Ovary (tissue), 3 donors: ENCODE results near the gene DNM1.

ENCODE experiments used
- EP300 ChIP-seq: sonication (generic); formaldehyde crosslinking; IDR thresholded peaks from one replicate; pipeline ENCODE4 v1.6.1; 2017; ENCODE audit warnings: antibody characterized with exemption
- POLR2A ChIP-seq: fragments of 450-650 bp; IDR thresholded peaks from one replicate; pipeline ENCODE4 v1.6.1; 2017; ENCODE audit warnings: antibody characterized with exemption, mild to moderate bottlenecking, moderate library complexity
- TF ChIP-seq, protein P1 (sequence below), 3 donors: fragments of 450-650 bp in 2 of 3; fragments of 200-600 bp in 1 of 3; IDR thresholded peaks; one replicate each; pipeline versions ENCODE4 v1.5.1 to v1.8.0; 2016 to 2022; ENCODE audit warnings: antibody characterized with exemption in 3 of 3, mild to moderate bottlenecking in 1 of 3
- donor health status: DM: no; HTN: no; CAD: no.

DNA sequence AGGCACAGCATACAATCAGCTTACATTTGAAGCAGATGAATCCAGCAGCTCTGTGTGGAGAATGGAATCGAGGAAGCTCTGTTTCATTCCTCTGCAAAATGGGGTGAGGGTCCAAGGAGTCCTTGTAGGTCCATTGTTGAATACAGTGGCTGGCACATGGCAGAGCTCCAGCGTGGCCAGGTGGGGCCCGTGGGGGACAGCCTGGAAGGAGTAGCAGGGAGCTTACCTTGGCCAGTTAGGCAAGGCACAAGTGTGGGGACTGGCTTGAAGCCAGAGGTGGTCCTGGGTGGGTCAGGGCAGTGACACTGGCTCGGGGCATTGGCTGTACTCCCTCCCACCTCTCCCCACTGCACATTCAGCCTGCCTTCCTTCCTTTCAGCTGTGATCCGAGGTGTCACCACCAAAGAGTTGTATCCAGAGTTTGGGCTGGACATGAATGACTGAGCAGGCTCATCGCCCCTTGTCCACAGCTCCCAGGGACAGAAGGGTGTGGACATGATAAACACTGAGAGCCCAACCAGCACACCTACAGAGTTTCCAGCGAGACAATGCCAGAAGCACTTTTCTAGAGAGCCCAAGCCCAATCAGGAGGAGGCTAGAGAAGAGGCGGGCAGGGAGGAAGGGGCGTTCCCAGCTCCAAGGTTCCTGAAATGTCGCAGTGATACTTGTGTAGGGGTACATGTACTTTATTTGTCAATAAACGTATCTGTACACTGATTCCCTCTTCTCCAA is 85.3 kb downstream of the DNM1 start:
- TF ChIP-seq, protein P1, sequence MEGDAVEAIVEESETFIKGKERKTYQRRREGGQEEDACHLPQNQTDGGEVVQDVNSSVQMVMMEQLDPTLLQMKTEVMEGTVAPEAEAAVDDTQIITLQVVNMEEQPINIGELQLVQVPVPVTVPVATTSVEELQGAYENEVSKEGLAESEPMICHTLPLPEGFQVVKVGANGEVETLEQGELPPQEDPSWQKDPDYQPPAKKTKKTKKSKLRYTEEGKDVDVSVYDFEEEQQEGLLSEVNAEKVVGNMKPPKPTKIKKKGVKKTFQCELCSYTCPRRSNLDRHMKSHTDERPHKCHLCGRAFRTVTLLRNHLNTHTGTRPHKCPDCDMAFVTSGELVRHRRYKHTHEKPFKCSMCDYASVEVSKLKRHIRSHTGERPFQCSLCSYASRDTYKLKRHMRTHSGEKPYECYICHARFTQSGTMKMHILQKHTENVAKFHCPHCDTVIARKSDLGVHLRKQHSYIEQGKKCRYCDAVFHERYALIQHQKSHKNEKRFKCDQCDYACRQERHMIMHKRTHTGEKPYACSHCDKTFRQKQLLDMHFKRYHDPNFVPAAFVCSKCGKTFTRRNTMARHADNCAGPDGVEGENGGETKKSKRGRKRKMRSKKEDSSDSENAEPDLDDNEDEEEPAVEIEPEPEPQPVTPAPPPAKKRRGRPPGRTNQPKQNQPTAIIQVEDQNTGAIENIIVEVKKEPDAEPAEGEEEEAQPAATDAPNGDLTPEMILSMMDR (IDR thresholded peaks at IDR 0.05) = no peak
- TF ChIP-seq POLR2A (no peak), EP300 (no peak)
